MCF 10A (cell line): Measurements from ENCODE around the gene PCSK5. TPM values are rescaled to one million over a fixed set of nuclear protein-coding genes. Genes with fewer than 3 reads are reported as not detected.
A peak's percentile ranks its signal among the peaks of the same experiment; 100 is the strongest.

Source experiments
- BruUV-seq: library from RNA; stranded (reverse); fragments of 400-500 nt; replicated peaks from 2 replicates; lab custom pipeline; 2021; lab: Mats Ljungman, UMichigan
- CTCF ChIA-PET: fragments of 300-600 bp; sonication (Branson Sonifier 250); formaldehyde crosslinking; extraction: SDS; loops from one replicate; lab custom pipeline; 2021; ENCODE audit warnings: antibody characterized with exemption, inconsistent platforms; lab: Yijun Ruan, JAX
- POLR2A ChIA-PET: fragments of 300-600, 350-650 bp; sonication (Branson Sonifier 250); formaldehyde crosslinking; extraction: SDS; loops from one replicate; lab custom pipeline; 2020; ENCODE audit warnings: antibody characterized with exemption, inconsistent platforms; lab: Yijun Ruan, JAX
- DNase-seq: peaks from one replicate; pipeline ENCODE4 v3.0.0-alpha.2; 2018; ENCODE audit not compliant: unreplicated experiment
- H3K27ac Mint-ChIP-seq: one replicate; pipeline ENCODE4 v1.8.0; 2022; ENCODE audit warnings: mild to moderate bottlenecking, low read depth, mixed read lengths; ENCODE audit not compliant: unreplicated experiment
- H3K27me3 Mint-ChIP-seq: one replicate; pipeline ENCODE4 v1.8.0; 2022; ENCODE audit warnings: mixed read lengths; ENCODE audit not compliant: insufficient read depth, unreplicated experiment
- H3K36me3 Mint-ChIP-seq: one replicate; pipeline ENCODE4 v1.8.0; 2022; ENCODE audit warnings: mild to moderate bottlenecking, moderate library complexity, mixed read lengths; ENCODE audit not compliant: insufficient read depth, unreplicated experiment
- H3K4me1 Mint-ChIP-seq: one replicate; pipeline ENCODE4 v1.8.0; 2022; ENCODE audit warnings: mixed read lengths; ENCODE audit not compliant: insufficient read depth, unreplicated experiment
- H3K4me3 Mint-ChIP-seq: one replicate; pipeline ENCODE4 v1.8.0; 2022; ENCODE audit warnings: mild to moderate bottlenecking, moderate library complexity, mixed read lengths; ENCODE audit not compliant: unreplicated experiment
- H3K9me3 Mint-ChIP-seq: one replicate; pipeline ENCODE4 v1.8.0; 2022; ENCODE audit warnings: mixed read lengths; ENCODE audit not compliant: unreplicated experiment
- CTCF ChIP-seq: fragments of 200-600 bp; IDR thresholded peaks from one replicate; pipeline ENCODE4 v1.8.0; 2022; ENCODE audit warnings: antibody characterized with exemption, mild to moderate bottlenecking; ENCODE audit not compliant: unreplicated experiment
- intact Hi-C: fragments of 100-400 bp; cut with micrococcal nuclease; formaldehyde crosslinking; loops from 2 replicates; pipeline ENCODE4 v1.14.1; 2022
- total RNA-seq: library from RNA; stranded (reverse); gene quantifications from 2 replicates; pipeline ENCODE4 v1.2.3, GENCODE V29; 2022

The PCSK5 gene
- total RNA-seq, 1 experiment from 2014 or later = not detected

- Mint-ChIP-seq H3K36me3 (no peaks in the 10 kb centered on the region), H3K4me3 (no peak overlapping the region), H3K9me3 (no peaks in the 10 kb centered on the region), H3K27me3 (no peaks in the 10 kb centered on the region), H3K4me1 (no peaks in the 10 kb centered on the region), H3K27ac (no peak overlapping the region)
- no TSS peak for BruUV-seq
- TF ChIP-seq CTCF = no peak
- no peak for DNase-seq
- CTCF ChIA-PET = interaction anchor here (0.6 to 6.4 kb wide), 6 partner anchors 9 to 1089 kb away, joined by 3 to 57 read pairs (median 4); no protein-coding TSS in a partner anchor
- intact Hi-C loops = no loop called here
- POLR2A ChIA-PET = no interaction called here
Observed at GRCh38 chr9:76289703-76290102, 399.2 kb downstream of the PCSK5 start.

GRCh38 chr9:76290555-76290954, 400.1 kb downstream of the PCSK5 start:
- ChIA-PET POLR2A (no interaction called here), CTCF (interaction anchor here (0.6 to 6.4 kb wide), 4 partner anchors 10 to 79 kb away, joined by 3 to 57 read pairs (median 4); no protein-coding TSS in a partner anchor)
- Mint-ChIP-seq H3K27me3 (no peaks in the 10 kb centered on the region), H3K27ac (no peak overlapping the region), H3K4me3 (no peak overlapping the region), H3K36me3 (no peaks in the 10 kb centered on the region), H3K4me1 (no peaks in the 10 kb centered on the region), H3K9me3 (no peaks in the 10 kb centered on the region)
- no peak for TF ChIP-seq CTCF
- DNase-seq = no peak
- no TSS peak for BruUV-seq
- intact Hi-C loops = no loop called here

DNA sequence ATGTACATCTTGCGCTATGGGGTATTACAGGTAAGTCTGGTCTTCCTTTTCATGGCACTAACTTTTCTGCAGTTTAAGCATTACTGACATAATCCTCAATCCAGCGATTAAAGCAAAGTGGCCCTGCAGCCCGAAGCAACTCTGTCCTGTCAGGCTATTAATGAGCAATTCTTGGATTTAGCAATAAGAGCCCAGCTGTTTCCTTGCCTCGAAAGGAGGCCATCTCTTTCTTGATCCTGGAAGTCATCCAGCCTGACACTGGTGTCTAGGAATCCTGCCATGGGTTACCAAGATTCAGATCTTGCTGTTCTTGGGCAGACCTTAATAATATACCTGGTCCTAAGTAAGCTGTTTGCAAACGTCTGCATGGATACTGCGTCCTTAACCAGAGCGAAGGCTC, 401.8 kb downstream of the PCSK5 start:
- no peak for TF ChIP-seq CTCF
- Mint-ChIP-seq H3K4me3 (no peak overlapping the region), H3K27me3 (no peaks in the 10 kb centered on the region), H3K4me1 (no peaks in the 10 kb centered on the region), H3K36me3 (no peaks in the 10 kb centered on the region), H3K27ac (no peak overlapping the region), H3K9me3 (no peaks in the 10 kb centered on the region)
- DNase-seq = peak; percentile 30
- POLR2A ChIA-PET = interaction anchor here (0.6 kb wide), 1 partner anchor 14 kb away, joined by 4 read pairs; no protein-coding TSS in a partner anchor
- intact Hi-C loops = no loop called here
- BruUV-seq = no TSS peak
- CTCF ChIA-PET = interaction anchor here (0.6 to 6.4 kb wide), 4 partner anchors 11 to 1054 kb away, joined by 3 to 57 read pairs (median 3); no protein-coding TSS in a partner anchor

DNA sequence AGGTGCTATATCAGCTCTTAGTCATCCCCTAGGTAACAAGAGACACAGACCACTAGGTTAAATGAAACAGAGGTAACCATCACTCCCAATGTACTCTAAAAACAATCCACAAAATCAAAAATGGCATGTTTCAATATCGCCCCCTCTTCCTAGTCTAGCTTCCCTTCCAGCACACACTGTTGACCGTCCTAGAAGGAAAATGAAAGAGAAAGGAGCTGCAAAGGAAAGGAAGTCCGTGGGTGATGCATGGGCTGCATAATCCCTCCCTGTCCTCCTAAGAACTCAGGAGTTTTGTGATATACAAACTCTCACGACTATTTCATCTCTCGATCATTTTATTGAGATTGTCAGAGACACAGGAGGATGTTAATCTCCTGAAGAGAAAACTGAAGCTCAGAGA, 402.2 kb downstream of the PCSK5 start:
- intact Hi-C loops = no loop called here
- no peak for DNase-seq
- ChIA-PET POLR2A (no interaction called here), CTCF (interaction anchor here (1.1 to 6.4 kb wide), 3 partner anchors 10 to 420 kb away, joined by 3 to 57 read pairs (median 3); no protein-coding TSS in a partner anchor)
- no peaks in the 10 kb centered on the region for H3K4me1 Mint-ChIP-seq
- no peak overlapping the region for H3K27ac Mint-ChIP-seq
- no peak overlapping the region for H3K4me3 Mint-ChIP-seq
- TF ChIP-seq CTCF = no peak
- H3K9me3 Mint-ChIP-seq = no peaks in the 10 kb centered on the region
- H3K27me3 Mint-ChIP-seq = no peaks in the 10 kb centered on the region
- no TSS peak for BruUV-seq
- H3K36me3 Mint-ChIP-seq = no peaks in the 10 kb centered on the region
